Measurements from ENCODE around the gene SIVA1.

The SIVA1 gene

GRCh38 chr14:104797115-104798044, 44.4 kb downstream of the SIVA1 start:
- no peak for DNase-seq (ENCODE audit: low spot score)

GRCh38 chr14:104798300-104799243, 45.6 kb downstream of the SIVA1 start:
- no peak for DNase-seq (ENCODE audit: low spot score)

- DNase-seq (ENCODE audit: low spot score) = no peak
Measured at GRCh38 chr14:104799244-104800014, 46.5 kb downstream of the SIVA1 start.

- DNase-seq (ENCODE audit: low spot score) = peak; percentile 80
Measured at GRCh38 chr14:104800015-104800770, 47.2 kb downstream of the SIVA1 start.

GRCh38 chr14:104800771-104801519, 48.0 kb downstream of the SIVA1 start, which contains the start of gene ZBTB42:
Gene ZBTB42, plus strand, starts transcription at chr14:104801101. Its CDS starts 97 bp downstream, at chr14:104801198.
- peak; percentile 87 for DNase-seq (ENCODE audit: low spot score)

GRCh38 chr14:104801520-104802393, 48.8 kb downstream of the SIVA1 start:
- no peak for DNase-seq (ENCODE audit: low spot score)

GRCh38 chr14:104802394-104803184, 49.6 kb downstream of the SIVA1 start:
- no peak for DNase-seq (ENCODE audit: low spot score)

- no peak for DNase-seq (ENCODE audit: low spot score)
Measured at GRCh38 chr14:104803280-104803911, 50.4 kb downstream of the SIVA1 start.

- no peak for DNase-seq (ENCODE audit: low spot score)
Measured at GRCh38 chr14:104803912-104804410, 51.0 kb downstream of the SIVA1 start.

- no peak for DNase-seq (ENCODE audit: low spot score)
Measured at GRCh38 chr14:104804481-104805325, 51.8 kb downstream of the SIVA1 start.

GRCh38 chr14:104805326-104805678, 52.4 kb downstream of the SIVA1 start:
- DNase-seq (ENCODE audit: low spot score) = no peak

GRCh38 chr14:104805941-104806624, 53.1 kb downstream of the SIVA1 start:
- DNase-seq (ENCODE audit: low spot score) = no peak

- DNase-seq (ENCODE audit: low spot score) = no peak
Measured at GRCh38 chr14:104806625-104807465, 53.9 kb downstream of the SIVA1 start.

GRCh38 chr14:104808456-104808855, 55.5 kb downstream of the SIVA1 start:
- no peak for DNase-seq (ENCODE audit: low spot score)
